Esophagus muscularis mucosa (tissue), 4 donors: Measurements from ENCODE around the gene GMPPB. TPM values are rescaled to one million over a fixed set of nuclear protein-coding genes. Genes with fewer than 3 reads are reported as not detected.

Experiments used
- DNase-seq: peaks from one replicate; pipeline ENCODE4 v3.0.0-alpha.2; 2017; ENCODE audit errors: extremely low spot score
- H3K27ac ChIP-seq, 4 donors: fragments of 200-600 bp; sonication (generic); replicated peaks in 1 of 4; 1 replicate in 3 of 4; 2 replicates in 1 of 4; pipeline ENCODE4 v1.5.1; 2016 to 2019; ENCODE audit warnings: mild to moderate bottlenecking in 1 of 4
- H3K27me3 ChIP-seq, 4 donors: fragments of 200-600 bp; sonication (generic); one replicate each; pipeline versions ENCODE4 v1.5.1 to v1.6.0; 2016 to 2019
- H3K36me3 ChIP-seq, 4 donors: fragments of 200-600 bp; sonication (generic); one replicate each; pipeline ENCODE4 v1.5.1; 2016 to 2019
- H3K4me1 ChIP-seq, 4 donors: fragments of 200-600 bp; sonication (generic); one replicate each; pipeline ENCODE4 v1.5.1; 2016 to 2019
- H3K4me3 ChIP-seq, 4 donors: fragments of 200-600 bp; sonication (generic); 1 replicate in 2 of 4; 2 replicates in 2 of 4; pipeline ENCODE4 v1.5.1; 2016 to 2019; ENCODE audit warnings: mild to moderate bottlenecking in 4 of 4, moderate library complexity in 1 of 4
- H3K9me3 ChIP-seq, 4 donors: fragments of 200-600 bp; sonication (generic); 1 replicate in 3 of 4; 2 replicates in 1 of 4; pipeline ENCODE4 v1.5.1; 2016 to 2019
- CTCF ChIP-seq, 3 experiments: fragments of 200-600 bp in 2 of 3; fragments of 450-650 bp in 1 of 3; sonication (generic) in 2 of 3; IDR thresholded peaks; one replicate each; pipeline ENCODE4 v1.5.1; 2017 to 2019; ENCODE audit warnings: antibody characterized with exemption in 3 of 3, mild to moderate bottlenecking in 2 of 3, moderate library complexity in 1 of 3
- EP300 ChIP-seq: sonication (generic); formaldehyde crosslinking; IDR thresholded peaks from one replicate; pipeline ENCODE4 v1.6.1; 2017; ENCODE audit warnings: antibody characterized with exemption
- POLR2A ChIP-seq: fragments of 450-650 bp; IDR thresholded peaks from one replicate; pipeline ENCODE4 v1.6.1; 2017; ENCODE audit warnings: antibody characterized with exemption, moderate library complexity, mild to moderate bottlenecking, low read depth
- POLR2AphosphoS5 ChIP-seq, 2 donors: sonication (generic); formaldehyde crosslinking; IDR thresholded peaks; one replicate each; pipeline ENCODE4 v1.6.1; 2017; ENCODE audit warnings: antibody characterized with exemption in 2 of 2
- WGBS: methylation state at CpG from one replicate; pipeline ENCODE4 v1.1.5; 2018; 5-methylcytosine and 5-hydroxymethylcytosine counted together
- intact Hi-C: fragments of 100-400 bp; cut with DNase I; formaldehyde crosslinking; loops from one replicate; pipeline ENCODE4 v1.15.1; 2023
- total RNA-seq, 4 donors: library from RNA; depleted of rRNA; stranded (reverse); fragments of >200 nt; gene quantifications; one replicate each; pipeline versions ENCODE4 v1.1.0 to v1.2.1, GENCODE V29; 2016

The GMPPB gene
- total RNA-seq, 4 donors from 2014 or later, result 12.0 to 18.9 (median 17.6) TPM

GRCh38 chr3:49683162-49683561 lies 40.6 kb downstream of the GMPPB start:
- H3K27ac ChIP-seq, result no peak overlapping the region
- WGBS, result 85% methylated on average over 4 of the region's 6 CpGs
- H3K36me3 ChIP-seq, result peaks cover 54 to 73% (median 65%) of the 10 kb centered on the region in 4 donors

GRCh38 chr3:49681543-49681942 lies 42.2 kb downstream of the GMPPB start:
- Histone ChIP-seq H3K27ac (no peak overlapping the region), H3K9me3 (no peaks in the 10 kb centered on the region), H3K4me3 (no peak overlapping the region), H3K4me1 (peaks cover 0 to 14% (median 9%) of the 10 kb centered on the region in 4 donors), H3K27me3 (peaks cover 0 to 20% (median 2%) of the 10 kb centered on the region in 4 donors), H3K36me3 (peaks cover 69 to 89% (median 81%) of the 10 kb centered on the region in 4 donors)
- WGBS, result 75% methylated on average over 2 of the region's 4 CpGs
- intact Hi-C loops, result no loop called here
- DNase-seq, result no peak
- no peak for TF ChIP-seq EP300
- no peak for TF ChIP-seq POLR2AphosphoS5 (IDR thresholded peaks at IDR 0.05)
- no peak for TF ChIP-seq CTCF (IDR thresholded peaks at IDR 0.05)
- no peak for TF ChIP-seq POLR2A

More at GRCh38 chr3:49683162-49683561, 40.6 kb downstream of the GMPPB start:
- intact Hi-C loops, result no loop called here
- H3K4me1 ChIP-seq, result peaks cover under 1 to 18% (median 16%) of the 10 kb centered on the region in 4 donors
- no peaks in the 10 kb centered on the region for H3K9me3 ChIP-seq
- H3K27me3 ChIP-seq, result peaks cover 0 to 35% (median 7%) of the 10 kb centered on the region in 4 donors
- no peak overlapping the region for H3K4me3 ChIP-seq
- TF ChIP-seq EP300 (no peak), POLR2A (no peak), CTCF (IDR thresholded peaks at IDR 0.05) (no peak), POLR2AphosphoS5 (IDR thresholded peaks at IDR 0.05) (no peak)
- DNase-seq, result no peak

- H3K4me1 ChIP-seq, result peaks cover 0 to 14% (median 5%) of the 10 kb centered on the region in 4 donors
- no peak for DNase-seq
- peaks cover 0 to 16% (median under 1%) of the 10 kb centered on the region in 4 donors for H3K27me3 ChIP-seq
- H3K36me3 ChIP-seq, result peaks cover 69 to 92% (median 85%) of the 10 kb centered on the region in 4 donors
- TF ChIP-seq CTCF (IDR thresholded peaks at IDR 0.05) (no peak), EP300 (no peak), POLR2AphosphoS5 (IDR thresholded peaks at IDR 0.05) (no peak), POLR2A (no peak)
- 100% methylated on average over 2 of the region's 2 CpGs for WGBS
- intact Hi-C loops, result no loop called here
- H3K4me3 ChIP-seq, result no peak overlapping the region
- H3K9me3 ChIP-seq, result no peaks in the 10 kb centered on the region
- no peak overlapping the region for H3K27ac ChIP-seq
Measured at GRCh38 chr3:49681232-49681522, 42.6 kb downstream of the GMPPB start.

- intact Hi-C loops, result no loop called here
Measured at GRCh38 chr3:49680493-49681231, 43.1 kb downstream of the GMPPB start.

More at GRCh38 chr3:49680493-49681231, 43.1 kb downstream of the GMPPB start:
- Histone ChIP-seq H3K27ac (no peak overlapping the region), H3K4me1 (peaks cover 0 to 13% (median 2%) of the 10 kb centered on the region in 4 donors), H3K4me3 (no peak overlapping the region), H3K36me3 (peaks cover 69 to 98% (median 90%) of the 10 kb centered on the region in 4 donors), H3K9me3 (no peaks in the 10 kb centered on the region), H3K27me3 (peaks cover 0 to 11% (median 0%) of the 10 kb centered on the region in 4 donors)
- no peak for DNase-seq
- 81% methylated on average over 3 of the region's 7 CpGs for WGBS
- TF ChIP-seq EP300, result no peak
- no peak for TF ChIP-seq CTCF (IDR thresholded peaks at IDR 0.05)
